C4-2B (cell line): ENCODE measurements around the gene SLC37A4.
"Not testable (repeated sequence)": the region's sequence is repeated elsewhere in the genome, so short reads cannot be mapped to it uniquely, and the experiment has no call there.

Source experiments
- H3K27ac ChIP-seq: fragments of 450-650 bp; 2 replicates; pipeline ENCODE4 v1.5.1; 2017
- CTCF ChIP-seq: fragments of 450-650 bp; conservative IDR thresholded peaks from 2 replicates; pipeline ENCODE4 v1.5.1; 2017; ENCODE audit warnings: mild to moderate bottlenecking
- ZFX ChIP-seq: fragments of 450-650 bp; IDR thresholded peaks from 2 replicates; pipeline ENCODE4 v1.6.1; 2017

Gene SLC37A4

GRCh38 chr11:119030329-119031047 is at the start of gene SLC37A4:
Gene SLC37A4 (minus strand): TSS chr11:119030877.
- peak within 1 kb of the TSS; percentile 93 for H3K27ac ChIP-seq

GRCh38 chr11:119078675-119079420 is 48.2 kb upstream of the SLC37A4 start:
- H3K27ac ChIP-seq: no peak overlapping the region
- no peak for TF ChIP-seq ZFX

More at GRCh38 chr11:119030329-119031047, at the start of gene SLC37A4:
- TF ChIP-seq CTCF: no peak; the same call in 1 of the 2 replicates
- no peak; the same call in 1 of the 2 replicates for TF ChIP-seq ZFX

- TF ChIP-seq CTCF (no peak), ZFX (no peak)
- no peak overlapping the region for H3K27ac ChIP-seq
Observed at GRCh38 chr11:119077839-119078238, 47.2 kb upstream of the SLC37A4 start.

- H3K27ac ChIP-seq: peak within 1 kb of the TSS; percentile 83
- TF ChIP-seq ZFX: no peak
- TF ChIP-seq CTCF: no peak
Observed at GRCh38 chr11:119067371-119068222, 36.9 kb upstream of the SLC37A4 start, which contains the start of gene VPS11. Gene VPS11 (plus strand): TSS chr11:119067818. CDS start chr11:119067824, 6 bp downstream.

GRCh38 chr11:119065369-119065768 is 34.7 kb upstream of the SLC37A4 start:
- TF ChIP-seq CTCF (no peak; the same call in 1 of the 2 replicates), ZFX (no peak)
- no peak overlapping the region for H3K27ac ChIP-seq

- no peak for TF ChIP-seq ZFX
- no peak for TF ChIP-seq CTCF
- H3K27ac ChIP-seq: 0 out of 2 replicates have a peak overlapping the region, but pooled peaks have one; percentile 3
Observed at GRCh38 chr11:119062779-119063178, 32.1 kb upstream of the SLC37A4 start.

- TF ChIP-seq ZFX (no peak), CTCF (no peak)
- H3K27ac ChIP-seq: no peak overlapping the region
Observed at GRCh38 chr11:119061256-119061655, 30.6 kb upstream of the SLC37A4 start.

GRCh38 chr11:119059128-119059527 is 28.5 kb upstream of the SLC37A4 start:
- H3K27ac ChIP-seq: not testable (repeated sequence)
